ENCODE results near the gene PGBD1.

DNA sequence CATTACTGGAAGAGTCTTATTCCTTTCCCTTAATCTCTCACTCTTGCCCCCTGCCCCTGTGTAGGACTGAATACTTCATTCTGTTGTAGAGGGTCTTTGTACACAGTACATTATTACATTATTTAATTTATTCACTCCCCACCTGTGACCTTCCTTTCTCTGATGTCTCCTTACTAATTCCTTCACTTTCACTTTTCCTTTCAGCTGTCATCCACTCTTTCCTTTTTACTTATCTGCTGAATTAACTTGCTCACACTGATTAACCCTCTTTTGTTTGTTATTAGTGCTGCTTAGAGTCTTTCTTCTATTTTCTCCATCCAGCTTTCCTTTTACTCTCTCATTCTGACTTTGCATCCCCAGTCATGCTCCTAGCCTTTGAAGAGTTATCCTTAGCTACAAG, 6.5 kb upstream of the PGBD1 start:
- TF ChIP-seq RAD21 (IDR thresholded peaks at IDR 0.05) (no peak), HNF4A (conservative IDR thresholded peaks at IDR 0.05) (no peak), SP1 (IDR thresholded peaks at IDR 0.05) (no peak), TAF1 (conservative IDR thresholded peaks at IDR 0.05) (no peak)
- TF ChIP-seq, protein P1, sequence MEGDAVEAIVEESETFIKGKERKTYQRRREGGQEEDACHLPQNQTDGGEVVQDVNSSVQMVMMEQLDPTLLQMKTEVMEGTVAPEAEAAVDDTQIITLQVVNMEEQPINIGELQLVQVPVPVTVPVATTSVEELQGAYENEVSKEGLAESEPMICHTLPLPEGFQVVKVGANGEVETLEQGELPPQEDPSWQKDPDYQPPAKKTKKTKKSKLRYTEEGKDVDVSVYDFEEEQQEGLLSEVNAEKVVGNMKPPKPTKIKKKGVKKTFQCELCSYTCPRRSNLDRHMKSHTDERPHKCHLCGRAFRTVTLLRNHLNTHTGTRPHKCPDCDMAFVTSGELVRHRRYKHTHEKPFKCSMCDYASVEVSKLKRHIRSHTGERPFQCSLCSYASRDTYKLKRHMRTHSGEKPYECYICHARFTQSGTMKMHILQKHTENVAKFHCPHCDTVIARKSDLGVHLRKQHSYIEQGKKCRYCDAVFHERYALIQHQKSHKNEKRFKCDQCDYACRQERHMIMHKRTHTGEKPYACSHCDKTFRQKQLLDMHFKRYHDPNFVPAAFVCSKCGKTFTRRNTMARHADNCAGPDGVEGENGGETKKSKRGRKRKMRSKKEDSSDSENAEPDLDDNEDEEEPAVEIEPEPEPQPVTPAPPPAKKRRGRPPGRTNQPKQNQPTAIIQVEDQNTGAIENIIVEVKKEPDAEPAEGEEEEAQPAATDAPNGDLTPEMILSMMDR (IDR thresholded peaks at IDR 0.05; ENCODE audit: low read depth, low read length, missing input control), result no peak
